Panc1 (cell line): Measurements from ENCODE around the gene TOMM22. TPM values are rescaled to one million over a fixed set of nuclear protein-coding genes. Genes with fewer than 3 reads are reported as not detected.

ENCODE experiments used
- ATAC-seq: fragments of 200-7000 bp; cut with Tn5 transposase; 2 replicates; pipeline ENCODE4 v1.9.1; 2020; ENCODE audit warnings: mild to moderate bottlenecking, moderate library complexity
- BruUV-seq: library from RNA; stranded (reverse); fragments of 400-500 nt; replicated peaks from 2 replicates; lab custom pipeline; 2021; lab: Mats Ljungman, UMichigan
- CTCF ChIA-PET: fragments of 300-600 bp; sonication (Branson Sonifier 250); formaldehyde crosslinking; loops from one replicate; lab custom pipeline; 2022; ENCODE audit warnings: antibody characterized with exemption; lab: Charles Lee
- POLR2A ChIA-PET: fragments of 300-600 bp; sonication (Branson Sonifier 250); formaldehyde crosslinking; loops from one replicate; lab custom pipeline; 2022; ENCODE audit warnings: antibody characterized with exemption; lab: Charles Lee
- DNase-seq: peaks from one replicate; pipeline ENCODE4 v3.0.0-alpha.2; 2010; ENCODE audit warnings: low read depth, low spot score
- H3K27ac ChIP-seq: 2 replicates; pipeline ENCODE4 v1.5.1; 2011; ENCODE audit warnings: mild to moderate bottlenecking, low read length, inconsistent platforms
- H3K27me3 ChIP-seq: fragments of 200-500 bp; sonication (Bioruptor generic); 2 replicates; pipeline ENCODE4 v1.6.0; 2014; ENCODE audit warnings: low read length, inconsistent platforms; ENCODE audit not compliant: control insufficient read depth, insufficient read depth
- H3K36me3 ChIP-seq: fragments of 200-500 bp; sonication (Bioruptor generic); 2 replicates; pipeline ENCODE4 v1.5.1; 2014; ENCODE audit warnings: inconsistent platforms, mild to moderate bottlenecking, low read length, moderate library complexity; ENCODE audit not compliant: control insufficient read depth, insufficient read depth
- H3K4me1 ChIP-seq: 2 replicates; pipeline ENCODE4 v1.5.1; 2011; ENCODE audit warnings: inconsistent platforms, mild to moderate bottlenecking, low read length, moderate library complexity; ENCODE audit not compliant: control insufficient read depth, insufficient read depth
- H3K4me3 ChIP-seq, 2 experiments: 2 replicates each; pipeline ENCODE4 v1.5.1; 2011 to 2012; ENCODE audit warnings: low read depth in 2 of 2, low read length in 2 of 2, mild to moderate bottlenecking in 2 of 2, inconsistent platforms in 1 of 2, moderate library complexity in 1 of 2
- H3K9me3 ChIP-seq: fragments of 200-500 bp; sonication (Bioruptor generic); 2 replicates; pipeline ENCODE4 v1.5.1; 2014; ENCODE audit warnings: low read depth, mild to moderate bottlenecking, inconsistent platforms, low read length, moderate library complexity; ENCODE audit not compliant: control insufficient read depth, insufficient read depth
- POLR2AphosphoS5 ChIP-seq: IDR thresholded peaks from 2 replicates; pipeline ENCODE4 v1.6.1; 2012; ENCODE audit warnings: mild to moderate bottlenecking, low read depth, low read length, moderate library complexity
- REST ChIP-seq, 2 experiments: IDR thresholded peaks; 2 replicates each; pipeline ENCODE4 v1.6.1; 2011 to 2012; ENCODE audit warnings: low read depth in 2 of 2, control low read depth in 1 of 2, low read length in 1 of 2, mild to moderate bottlenecking in 1 of 2, moderate library complexity in 1 of 2; ENCODE audit not compliant: insufficient read depth in 1 of 2
- SIN3A ChIP-seq: IDR thresholded peaks from 2 replicates; pipeline ENCODE4 v1.6.1; 2012; ENCODE audit warnings: low read depth, mild to moderate bottlenecking, low read length, moderate library complexity, borderline replicate concordance; ENCODE audit not compliant: insufficient read depth
- TCF7L2 ChIP-seq: IDR thresholded peaks from 2 replicates; pipeline ENCODE4 v1.6.1; 2011; ENCODE audit warnings: mild to moderate bottlenecking, low read depth, low read length, inconsistent platforms
- in situ Hi-C: cut with HindIII; loops from 2 replicates; pipeline ENCODE4 v1.10.0; 2016; ENCODE audit warnings: low sequenced_read_pairs, low pct_unique_long_range_greater_than_20kb
- intact Hi-C: fragments of 100-400 bp; cut with micrococcal nuclease; formaldehyde crosslinking; loops from one replicate; pipeline ENCODE4 v1.10.0; 2022; ENCODE audit not compliant: unreplicated experiment
- total RNA-seq: library from RNA; stranded (reverse); gene quantifications from one replicate; pipeline ENCODE4 v1.2.1, GENCODE V29; 2021; ENCODE audit not compliant: unreplicated experiment
- TF ChIP-seq, protein P1 (sequence below): fragments of 450-650 bp; IDR thresholded peaks from 2 replicates; pipeline ENCODE4 v1.5.1; 2017; ENCODE audit warnings: mild to moderate bottlenecking

The TOMM22 gene
- total RNA-seq, 1 experiment from 2014 or later = 111 TPM

- no peak overlapping the region for H3K4me3 ChIP-seq
- H3K9me3 ChIP-seq = no peaks in the 10 kb centered on the region
- BruUV-seq = no TSS peak
- in situ Hi-C loops (no loop called here), intact Hi-C loops (no loop called here)
- no peaks in the 10 kb centered on the region for H3K27me3 ChIP-seq
- H3K36me3 ChIP-seq = no peaks in the 10 kb centered on the region; the same call in 1 of the 2 replicates
- no peaks in the 10 kb centered on the region for H3K4me1 ChIP-seq
- TF ChIP-seq SIN3A = no peak
- TF ChIP-seq POLR2AphosphoS5 = no peak
- TF ChIP-seq TCF7L2 = no peak
- TF ChIP-seq, protein P1, sequence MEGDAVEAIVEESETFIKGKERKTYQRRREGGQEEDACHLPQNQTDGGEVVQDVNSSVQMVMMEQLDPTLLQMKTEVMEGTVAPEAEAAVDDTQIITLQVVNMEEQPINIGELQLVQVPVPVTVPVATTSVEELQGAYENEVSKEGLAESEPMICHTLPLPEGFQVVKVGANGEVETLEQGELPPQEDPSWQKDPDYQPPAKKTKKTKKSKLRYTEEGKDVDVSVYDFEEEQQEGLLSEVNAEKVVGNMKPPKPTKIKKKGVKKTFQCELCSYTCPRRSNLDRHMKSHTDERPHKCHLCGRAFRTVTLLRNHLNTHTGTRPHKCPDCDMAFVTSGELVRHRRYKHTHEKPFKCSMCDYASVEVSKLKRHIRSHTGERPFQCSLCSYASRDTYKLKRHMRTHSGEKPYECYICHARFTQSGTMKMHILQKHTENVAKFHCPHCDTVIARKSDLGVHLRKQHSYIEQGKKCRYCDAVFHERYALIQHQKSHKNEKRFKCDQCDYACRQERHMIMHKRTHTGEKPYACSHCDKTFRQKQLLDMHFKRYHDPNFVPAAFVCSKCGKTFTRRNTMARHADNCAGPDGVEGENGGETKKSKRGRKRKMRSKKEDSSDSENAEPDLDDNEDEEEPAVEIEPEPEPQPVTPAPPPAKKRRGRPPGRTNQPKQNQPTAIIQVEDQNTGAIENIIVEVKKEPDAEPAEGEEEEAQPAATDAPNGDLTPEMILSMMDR = no peak
- TF ChIP-seq REST (IDR thresholded peaks at IDR 0.05; ENCODE audit: insufficient read depth in 1 of 2, low read depth in 2 of 2, low read length in 1 of 2) = no peak
- ChIA-PET POLR2A (interaction anchor here (0.6 kb wide), 1 partner anchor 575 kb away, joined by 5 read pairs; no protein-coding TSS in a partner anchor), CTCF (no interaction called here)
- H3K27ac ChIP-seq = no peak overlapping the region
- ATAC-seq (no peak), DNase-seq (no peak)
Observed at GRCh38 chr22:38728871-38729796, 47.4 kb downstream of the TOMM22 start.

DNA sequence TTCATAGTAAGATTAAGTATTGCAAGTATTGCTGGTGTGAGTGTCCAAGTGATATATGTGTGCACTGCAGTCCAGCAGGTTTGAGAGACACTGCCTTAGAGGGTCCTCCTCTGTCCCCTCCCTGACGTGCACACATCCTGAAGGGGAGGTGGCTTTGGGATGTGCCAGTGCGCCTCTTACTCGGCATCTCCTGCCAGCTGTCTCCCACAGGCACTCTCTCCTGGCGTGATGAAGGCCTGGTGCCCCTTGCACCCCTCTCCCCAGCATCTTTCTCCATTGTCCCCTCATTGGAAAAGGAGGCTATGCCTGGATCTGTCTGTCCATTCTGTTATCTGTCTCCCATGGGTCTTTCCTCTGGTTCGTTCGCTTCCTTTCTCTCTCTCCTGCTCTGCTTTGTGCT, 48.2 kb downstream of the TOMM22 start:
- Histone ChIP-seq H3K36me3 (no peaks in the 10 kb centered on the region; the same call in 1 of the 2 replicates), H3K27ac (no peak overlapping the region), H3K9me3 (no peaks in the 10 kb centered on the region), H3K4me1 (no peaks in the 10 kb centered on the region), H3K4me3 (no peak overlapping the region), H3K27me3 (no peaks in the 10 kb centered on the region)
- no TSS peak for BruUV-seq
- DNase-seq (no peak), ATAC-seq (no peak)
- CTCF ChIA-PET = no interaction called here
- in situ Hi-C loops (no loop called here), intact Hi-C loops (no loop called here)
- TF ChIP-seq TCF7L2 = no peak
- TF ChIP-seq, protein P1 = no peak
- no peak for TF ChIP-seq SIN3A
- no peak for TF ChIP-seq REST (IDR thresholded peaks at IDR 0.05; ENCODE audit: insufficient read depth in 1 of 2, low read depth in 2 of 2, low read length in 1 of 2)
- TF ChIP-seq POLR2AphosphoS5 = no peak
- POLR2A ChIA-PET = no interaction called here
